ENCODE results near the gene LMNB1.
A peak's percentile ranks its signal among the peaks of the same experiment; 100 is the strongest.
"Not testable (repeated sequence)": the region's sequence is repeated elsewhere in the genome, so short reads cannot be mapped to it uniquely, and the experiment has no call there.

Gene LMNB1

DNA sequence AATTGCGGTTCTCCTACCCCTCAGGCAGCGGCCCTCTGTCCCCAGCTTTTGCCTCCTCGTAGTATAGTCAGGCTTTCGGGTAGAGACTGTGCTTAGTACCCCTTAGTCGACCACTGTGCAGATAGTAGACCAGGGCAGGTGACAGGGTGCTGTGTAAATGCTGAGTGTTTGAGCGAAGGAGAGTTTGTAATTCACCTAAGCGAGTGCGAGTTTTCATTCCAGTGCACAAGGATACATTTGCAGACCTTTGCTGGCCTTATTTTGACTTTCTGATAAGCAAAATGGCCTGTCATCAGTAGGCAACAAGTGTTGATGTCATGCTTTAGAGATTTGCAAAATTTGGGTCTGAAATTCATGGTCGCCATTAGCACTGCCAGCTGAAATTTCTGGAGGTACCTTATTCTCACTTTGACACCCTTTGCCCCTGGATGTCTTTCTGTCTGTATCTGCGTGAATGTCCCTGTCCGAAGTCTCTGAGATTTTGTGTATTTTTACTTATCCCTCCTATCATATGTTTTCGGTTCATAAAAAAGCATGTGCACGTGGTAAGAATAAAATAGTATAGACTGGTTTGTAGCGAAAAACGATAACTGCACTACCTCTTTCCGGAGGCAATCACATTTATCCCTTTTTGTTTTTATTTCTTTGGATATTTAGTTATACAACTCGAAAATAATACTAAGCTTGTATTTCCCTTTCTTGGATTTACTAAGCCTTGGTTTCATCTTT is 1.9 kb downstream of the LMNB1 start:
- no peak for DNase-seq (ENCODE audit: low spot score)

DNA sequence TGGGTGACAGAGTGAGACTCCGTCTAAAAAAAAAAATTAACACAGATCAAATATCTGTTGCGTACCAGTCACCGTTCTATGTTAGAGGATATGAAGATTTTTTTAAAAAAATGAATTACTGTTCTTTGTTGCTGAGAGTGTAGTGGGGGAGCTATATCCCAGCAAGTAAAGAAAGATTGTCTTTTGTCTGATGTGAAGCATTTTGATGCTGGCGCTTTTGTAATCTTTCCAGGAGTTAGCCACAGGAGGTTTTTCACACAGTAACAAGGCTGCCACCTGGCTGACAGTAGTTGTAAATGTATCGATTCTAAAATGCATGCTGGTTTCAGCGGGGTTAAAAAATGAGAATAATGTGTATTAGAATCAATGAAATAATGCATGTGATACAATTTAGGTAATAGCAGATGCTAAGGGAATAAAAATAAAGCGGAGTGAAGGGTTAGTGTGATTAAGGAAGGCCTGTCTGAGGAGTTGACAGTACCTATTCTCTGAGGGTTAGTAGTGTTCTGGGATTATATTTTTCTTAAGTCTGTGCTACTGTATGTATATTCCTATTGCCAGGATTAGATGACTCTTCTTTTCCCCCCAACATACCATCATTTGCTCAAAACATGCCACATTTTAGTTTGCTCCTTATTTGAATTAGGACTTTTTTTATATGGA is 3.4 kb downstream of the LMNB1 start:
- DNase-seq (ENCODE audit: low spot score), result peak; percentile 69

DNA sequence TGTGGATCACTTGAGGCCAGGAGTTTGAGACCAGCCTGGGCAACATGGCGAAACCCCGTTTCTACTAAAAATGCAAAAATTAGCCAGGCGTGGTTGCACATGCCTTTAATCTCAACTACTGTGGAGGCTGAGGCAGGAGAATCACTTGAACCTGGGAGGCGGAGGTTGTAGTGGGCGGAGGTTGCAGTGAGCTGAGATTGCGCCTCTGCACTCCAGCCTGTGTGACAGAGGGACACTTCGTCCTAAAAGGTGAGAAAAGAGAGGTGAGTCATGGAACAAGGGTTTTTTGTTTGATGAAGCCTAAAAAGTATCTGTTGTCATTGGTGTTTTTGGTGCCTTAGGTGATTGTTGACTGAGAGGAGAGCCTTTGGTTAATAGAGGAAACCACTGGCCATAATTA is 11.5 kb downstream of the LMNB1 start:
- DNase-seq (ENCODE audit: low spot score), result not testable (repeated sequence)

DNA sequence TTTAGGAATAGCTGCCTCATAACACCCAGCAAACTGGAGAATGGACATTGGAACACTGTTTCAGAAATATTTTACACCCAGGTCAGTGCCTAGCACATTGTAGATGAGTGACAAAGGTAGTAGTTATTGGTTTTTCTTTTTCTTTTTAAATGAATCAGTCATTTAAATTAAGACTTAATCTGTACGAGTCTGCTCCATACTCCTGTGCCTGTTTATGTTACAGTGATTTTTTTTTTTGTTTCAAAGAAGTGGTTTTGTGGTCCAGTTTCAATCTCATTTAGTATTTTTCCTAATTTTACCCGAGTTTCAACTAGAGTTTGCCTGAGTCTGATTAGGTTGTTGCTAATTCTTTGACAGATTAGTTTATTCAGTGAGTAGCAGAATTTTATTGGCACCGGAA is 16.2 kb downstream of the LMNB1 start:
- no peak for DNase-seq (ENCODE audit: low spot score)

DNA sequence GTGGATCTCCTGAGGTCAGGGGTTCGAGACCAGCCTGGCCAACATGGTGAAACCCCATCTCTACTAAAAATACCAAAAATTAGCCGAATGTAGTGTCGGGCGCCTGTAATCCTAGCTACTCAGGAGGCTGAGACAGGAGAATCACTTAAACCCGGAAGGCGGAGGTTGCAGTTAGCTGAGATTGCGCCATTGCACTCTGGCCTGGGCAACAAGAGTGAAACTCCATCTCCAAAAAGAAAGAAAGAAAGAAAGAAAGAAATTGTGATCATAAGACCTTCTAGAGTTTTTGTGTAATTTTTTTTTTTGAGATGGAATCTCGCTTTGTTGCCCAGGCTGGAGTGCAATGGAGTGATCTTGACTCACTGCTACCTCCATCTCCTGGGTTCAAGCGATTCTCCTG is 16.7 kb downstream of the LMNB1 start:
- DNase-seq (ENCODE audit: low spot score), result not testable (repeated sequence)

DNA sequence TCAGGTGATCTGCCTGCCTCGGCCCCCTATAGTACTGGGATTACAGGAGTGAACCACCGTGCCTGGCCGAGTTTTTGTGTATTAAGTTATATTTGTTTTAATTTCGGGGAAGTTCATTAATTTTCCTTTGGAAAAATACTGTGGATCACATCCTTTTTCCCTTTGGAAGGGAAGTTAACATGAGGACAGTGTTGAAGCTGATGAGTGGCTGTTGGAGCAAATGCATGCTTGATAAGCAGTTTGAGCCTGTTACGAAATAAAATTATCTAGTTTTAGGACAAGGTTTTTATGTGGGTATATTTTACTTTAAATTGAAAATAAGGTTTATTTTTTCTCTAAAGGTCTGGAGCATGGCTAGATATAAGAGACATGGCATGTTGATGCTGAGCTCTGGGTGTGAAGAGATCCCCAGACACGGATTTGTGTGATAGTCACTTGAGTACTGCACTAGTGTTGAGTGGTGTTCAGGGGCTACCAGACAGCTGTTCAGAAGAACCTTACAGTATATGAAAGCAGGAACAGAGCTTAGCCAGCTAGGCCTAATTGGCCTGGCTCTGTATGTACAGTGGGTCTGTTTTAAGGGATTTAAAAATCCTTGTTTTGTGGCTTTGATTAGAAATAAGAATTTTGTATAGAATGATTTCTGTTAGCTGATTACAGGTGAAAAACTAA is 17.4 kb downstream of the LMNB1 start:
- DNase-seq (ENCODE audit: low spot score), result no peak

DNA sequence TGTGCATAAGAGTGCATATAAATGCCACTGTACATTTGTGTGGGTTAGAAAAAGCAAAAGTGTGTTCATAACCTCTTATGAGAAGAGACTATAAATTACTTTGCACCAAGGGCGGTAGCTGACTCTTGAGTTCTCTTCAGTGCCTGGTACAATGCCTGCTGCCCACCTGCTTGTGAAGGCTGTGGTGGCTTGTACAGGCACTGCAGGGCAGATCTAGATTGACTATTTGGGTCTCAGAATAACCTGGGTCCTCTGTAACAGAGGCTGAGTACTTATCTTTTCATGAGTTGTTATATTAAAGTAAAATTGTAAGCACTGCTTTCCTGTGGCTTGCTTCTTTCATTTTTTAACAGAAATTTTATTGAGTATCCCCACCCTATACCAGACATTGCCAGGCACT is 22.8 kb downstream of the LMNB1 start:
- DNase-seq (ENCODE audit: low spot score), result no peak

DNA sequence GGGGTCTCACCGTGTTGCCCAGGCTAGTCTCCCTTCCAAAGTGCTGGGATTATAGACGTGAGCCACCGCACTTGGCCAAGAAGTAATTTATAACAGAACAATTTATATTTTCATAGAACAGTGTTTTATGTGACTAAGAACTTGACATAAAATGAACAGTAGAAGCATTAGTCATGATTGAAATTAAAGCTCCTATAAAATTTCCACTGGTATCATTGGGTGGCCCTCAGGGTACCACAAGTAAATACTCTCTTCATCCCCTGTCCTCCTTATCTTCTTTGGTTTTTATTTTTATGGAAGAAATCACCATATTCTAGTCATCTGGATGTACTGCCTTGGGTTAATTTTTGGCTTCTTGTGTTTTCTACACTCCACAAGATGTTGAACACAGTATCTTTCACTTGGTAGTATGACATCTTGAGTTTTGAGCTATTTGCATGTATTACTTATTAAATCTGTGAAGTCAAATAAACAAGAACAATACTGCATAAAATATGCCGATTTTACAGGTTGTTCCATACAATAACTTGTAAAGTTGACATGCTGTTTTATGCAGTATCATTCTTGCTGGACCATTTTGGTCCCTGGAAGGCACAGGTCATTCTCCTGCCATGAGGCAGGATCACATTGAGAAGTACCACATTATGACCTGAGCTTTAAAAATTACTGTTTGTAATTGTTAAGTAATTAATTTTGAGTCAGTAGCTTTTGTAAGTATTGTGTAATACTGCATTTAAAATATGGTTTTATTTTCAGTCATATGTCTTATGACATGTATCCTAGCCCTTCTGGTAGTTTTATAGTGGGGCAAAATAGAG is 24.4 kb downstream of the LMNB1 start:
- no peak for DNase-seq (ENCODE audit: low spot score)

DNA sequence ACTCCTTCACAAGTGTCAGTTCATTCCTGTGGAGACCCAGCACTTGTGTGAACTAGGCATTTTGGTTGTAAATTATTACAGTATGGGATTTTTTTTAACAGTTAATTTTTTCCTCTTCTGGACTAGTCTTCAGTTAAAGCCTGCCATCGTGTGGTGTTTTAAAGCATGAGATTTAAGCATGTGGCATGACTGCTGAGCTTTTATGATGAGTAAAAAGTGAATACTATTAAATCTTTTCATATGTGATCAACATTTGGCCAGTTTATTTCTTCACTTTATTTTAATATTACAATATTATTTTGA is 25.0 kb downstream of the LMNB1 start:
- no peak for DNase-seq (ENCODE audit: low spot score)

DNA sequence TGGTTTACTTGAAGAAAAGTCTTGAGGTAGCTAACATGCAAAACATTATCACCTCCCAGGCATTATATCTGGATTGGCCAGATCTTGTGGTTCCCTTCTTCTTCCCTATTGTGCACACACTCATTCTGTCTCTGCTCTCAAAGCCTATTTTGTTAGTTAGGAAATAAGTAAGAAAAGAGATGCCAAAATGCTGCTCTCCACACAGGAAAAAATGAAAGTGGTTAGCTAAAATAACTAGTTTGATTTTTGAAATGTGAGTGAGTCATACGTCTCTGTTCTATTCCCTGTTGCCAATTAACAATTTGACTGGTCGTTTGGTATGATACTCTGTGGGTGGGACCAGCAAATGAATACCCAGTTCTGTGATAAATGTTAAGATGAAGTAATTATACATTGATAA is 28.1 kb downstream of the LMNB1 start:
- no peak for DNase-seq (ENCODE audit: low spot score)

DNA sequence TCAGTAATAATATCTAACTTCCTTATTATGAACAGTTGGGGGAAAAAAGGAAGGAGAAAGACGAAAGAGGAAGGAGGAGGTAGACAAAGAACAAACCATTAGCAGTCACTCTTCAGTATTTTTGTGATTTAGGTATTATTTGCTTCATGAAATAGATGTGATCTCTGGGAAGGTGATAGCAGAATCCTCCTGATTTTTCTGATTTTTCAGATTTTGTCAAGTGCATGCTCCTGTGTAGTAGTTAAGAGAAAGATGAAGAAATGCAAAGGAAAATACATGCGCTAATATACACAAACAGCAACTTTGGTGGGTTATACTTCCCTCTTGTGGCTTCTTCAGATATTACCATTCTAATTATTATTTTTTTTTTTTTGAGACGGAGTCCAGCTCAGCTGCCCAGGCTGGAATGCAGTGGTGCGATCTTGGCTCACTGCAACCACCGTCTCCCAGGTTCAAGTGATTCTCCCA is 31.6 kb downstream of the LMNB1 start:
- no peak for DNase-seq (ENCODE audit: low spot score)

DNA sequence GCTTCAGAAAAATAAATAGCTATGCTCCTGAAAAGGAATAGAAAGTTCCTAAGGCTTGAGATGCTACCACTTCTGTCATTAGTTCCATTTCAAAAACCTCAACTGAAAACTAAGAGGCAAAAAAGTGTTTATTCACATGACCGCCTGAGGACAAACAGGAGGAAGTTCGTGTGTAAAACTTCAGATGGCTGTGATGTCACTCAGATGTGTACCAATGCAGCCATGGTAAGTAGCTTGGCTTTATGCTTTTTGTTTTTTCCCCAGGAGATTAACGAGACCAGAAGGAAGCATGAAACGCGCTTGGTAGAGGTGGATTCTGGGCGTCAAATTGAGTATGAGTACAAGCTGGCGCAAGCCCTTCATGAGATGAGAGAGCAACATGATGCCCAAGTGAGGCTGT is 33.0 kb downstream of the LMNB1 start:
- no peak for DNase-seq (ENCODE audit: low spot score)

DNA sequence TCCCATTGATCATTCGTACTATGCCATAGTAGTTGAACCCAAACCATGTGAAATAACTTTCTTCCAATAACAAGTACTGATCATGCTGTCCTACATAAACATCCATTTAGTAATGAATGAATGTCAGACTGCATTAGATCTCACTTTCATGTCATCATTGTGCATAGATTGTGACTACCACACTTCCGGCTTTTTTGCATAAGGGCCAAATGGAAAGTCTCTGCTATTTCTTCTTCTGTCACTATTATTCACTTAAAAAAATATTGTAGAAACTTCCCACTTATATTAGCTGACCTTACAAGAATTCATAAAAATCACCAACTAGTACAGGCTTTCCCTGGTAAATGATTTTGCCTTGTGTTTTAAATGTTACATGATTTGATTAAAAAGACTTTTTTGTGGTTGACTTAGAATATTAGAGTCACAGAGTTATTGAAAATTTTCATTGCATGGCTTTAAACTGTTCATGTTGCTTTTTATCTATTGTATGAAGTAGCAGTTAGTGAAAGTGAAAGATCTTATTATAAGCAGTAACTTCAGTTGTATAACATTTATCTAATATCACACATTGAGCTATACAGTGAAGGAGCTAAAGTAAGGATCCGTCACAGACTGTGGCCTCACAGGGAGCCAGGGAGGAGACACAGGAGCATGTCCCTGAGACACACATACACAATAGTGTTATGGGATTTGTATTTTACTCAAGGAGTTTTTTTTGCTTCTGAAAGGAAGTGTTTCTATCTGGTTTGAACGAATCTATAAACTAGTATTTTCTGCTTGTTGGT is 33.9 kb downstream of the LMNB1 start:
- no peak for DNase-seq (ENCODE audit: low spot score)

DNA sequence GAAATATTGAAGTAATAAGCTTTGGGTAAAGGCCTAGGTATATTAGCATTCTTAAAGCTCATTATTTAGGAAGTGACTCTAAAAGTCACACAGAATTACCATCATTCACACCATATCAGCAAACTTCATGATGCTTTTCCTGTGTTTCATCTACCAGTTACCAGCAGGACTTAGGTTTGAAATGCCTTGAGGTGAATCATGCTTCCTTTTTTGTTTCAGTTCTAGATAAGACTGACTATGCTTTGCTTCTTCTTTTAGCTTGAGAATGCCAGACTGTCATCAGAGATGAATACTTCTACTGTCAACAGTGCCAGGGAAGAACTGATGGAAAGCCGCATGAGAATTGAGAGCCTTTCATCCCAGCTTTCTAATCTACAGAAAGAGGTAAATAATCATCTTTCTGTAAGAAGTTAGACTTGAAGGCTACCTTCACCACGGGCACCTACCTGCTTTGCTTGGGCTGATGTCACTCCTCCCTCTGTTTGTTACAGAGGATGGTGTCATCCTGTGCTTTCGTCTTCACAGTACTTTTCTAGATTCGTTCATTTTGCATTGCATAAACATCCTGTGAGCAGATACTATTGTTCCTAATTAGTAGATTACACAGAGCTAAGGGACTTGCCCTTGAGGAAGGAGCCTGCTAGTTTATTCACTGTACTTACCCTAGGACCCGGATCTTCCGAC is 34.7 kb downstream of the LMNB1 start:
- no peak for DNase-seq (ENCODE audit: low spot score)

DNA sequence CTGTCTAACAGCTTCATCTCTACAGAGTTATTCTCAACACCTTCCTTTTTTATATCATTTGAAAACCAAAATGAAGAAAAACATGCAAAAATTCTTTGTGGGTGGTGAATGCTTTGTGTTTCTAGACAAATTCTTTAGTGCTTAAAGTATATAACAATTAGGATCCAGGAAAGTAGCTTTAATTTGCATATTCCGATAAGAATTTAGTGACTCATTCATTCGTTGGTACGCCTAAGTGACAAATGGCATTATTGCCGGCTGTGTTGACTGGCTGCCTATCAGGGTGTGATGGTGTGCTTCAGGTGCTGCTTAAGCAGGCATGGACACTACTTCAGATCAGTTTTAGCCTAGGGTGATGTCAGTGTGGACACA is 35.2 kb downstream of the LMNB1 start:
- no peak for DNase-seq (ENCODE audit: low spot score)

DNA sequence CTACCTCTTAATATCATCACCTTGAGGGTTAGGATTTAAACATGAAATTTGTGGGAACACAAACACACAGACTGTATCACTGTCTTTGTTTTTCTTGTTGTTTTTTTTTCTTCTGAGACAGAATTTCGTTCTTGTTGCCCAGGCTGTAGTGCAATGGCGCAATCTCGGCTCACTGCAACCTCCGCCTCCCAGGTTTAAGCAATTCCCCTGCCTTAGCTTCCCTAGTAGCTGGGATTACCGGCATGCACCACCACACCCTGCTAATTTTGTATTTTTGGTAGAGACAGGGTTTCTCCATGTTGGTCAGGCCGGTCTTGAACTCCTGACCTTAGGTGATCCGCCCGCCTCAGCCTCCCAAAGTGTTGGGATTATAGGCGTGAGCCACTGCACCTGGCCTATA is 36.9 kb downstream of the LMNB1 start:
- DNase-seq (ENCODE audit: low spot score), result not testable (repeated sequence)

DNA sequence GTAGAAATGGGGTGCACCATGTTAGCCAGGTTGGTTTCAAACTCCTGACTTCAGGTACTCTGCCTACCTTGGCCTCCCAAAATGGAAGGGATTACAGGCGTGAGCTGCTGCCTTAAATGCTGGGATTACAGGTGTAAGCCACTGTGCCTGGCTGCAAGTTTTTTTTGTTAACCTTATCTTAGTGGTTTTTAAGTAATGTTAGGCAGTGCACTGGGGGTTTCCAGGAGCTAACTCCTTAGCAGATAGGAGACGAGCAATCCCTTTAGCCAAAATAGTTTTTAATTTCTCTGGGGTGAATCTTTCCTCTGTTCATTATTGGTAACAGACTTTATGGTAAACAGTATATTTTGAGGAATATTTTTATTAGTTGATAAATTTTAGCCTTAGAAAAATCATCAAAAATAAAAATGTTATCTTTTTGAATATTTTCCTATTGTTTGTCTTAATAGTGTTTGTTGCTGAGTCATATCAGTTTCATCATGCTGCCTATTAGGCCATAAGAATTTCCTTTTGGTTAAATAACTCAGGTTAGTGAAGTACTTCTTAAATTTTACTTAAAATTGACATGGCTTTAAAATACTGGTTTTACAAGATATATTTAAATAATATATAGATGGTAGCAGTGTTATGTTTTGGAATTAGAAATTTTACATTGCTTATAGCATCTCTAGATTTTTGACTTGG is 37.9 kb downstream of the LMNB1 start:
- DNase-seq (ENCODE audit: low spot score), result no peak

DNA sequence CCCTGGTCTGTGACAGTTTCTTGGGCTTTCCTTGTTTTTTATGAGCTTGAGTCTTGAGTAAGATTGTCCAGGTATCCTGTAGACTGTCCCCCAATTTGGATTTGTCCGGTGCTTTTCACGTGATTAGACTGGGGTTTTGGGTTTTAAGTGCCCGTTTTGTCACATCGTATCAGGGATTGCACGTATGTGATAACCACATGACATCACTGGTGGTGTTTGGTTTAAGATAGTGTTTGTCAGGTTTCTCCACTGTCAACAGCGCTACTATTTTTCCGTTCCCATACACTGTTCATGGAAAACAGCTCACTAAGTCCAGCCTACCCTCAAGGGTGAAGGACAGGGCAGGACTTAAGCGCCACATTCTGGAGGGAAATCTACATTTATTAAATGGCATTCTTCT is 39.7 kb downstream of the LMNB1 start:
- no peak for DNase-seq (ENCODE audit: low spot score)

DNA sequence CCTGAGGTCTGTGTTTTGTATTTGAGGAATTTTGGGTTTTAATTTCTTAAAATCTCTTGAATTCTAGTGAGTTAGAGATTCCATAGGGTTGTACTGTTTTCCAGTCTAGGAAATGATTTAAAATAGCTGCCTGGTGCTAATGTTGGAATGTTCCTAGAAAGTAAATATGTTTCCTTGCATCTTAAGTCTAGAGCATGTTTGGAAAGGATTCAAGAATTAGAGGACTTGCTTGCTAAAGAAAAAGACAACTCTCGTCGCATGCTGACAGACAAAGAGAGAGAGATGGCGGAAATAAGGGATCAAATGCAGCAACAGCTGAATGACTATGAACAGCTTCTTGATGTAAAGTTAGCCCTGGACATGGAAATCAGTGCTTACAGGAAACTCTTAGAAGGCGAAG is 41.8 kb downstream of the LMNB1 start:
- no peak for DNase-seq (ENCODE audit: low spot score)

DNA sequence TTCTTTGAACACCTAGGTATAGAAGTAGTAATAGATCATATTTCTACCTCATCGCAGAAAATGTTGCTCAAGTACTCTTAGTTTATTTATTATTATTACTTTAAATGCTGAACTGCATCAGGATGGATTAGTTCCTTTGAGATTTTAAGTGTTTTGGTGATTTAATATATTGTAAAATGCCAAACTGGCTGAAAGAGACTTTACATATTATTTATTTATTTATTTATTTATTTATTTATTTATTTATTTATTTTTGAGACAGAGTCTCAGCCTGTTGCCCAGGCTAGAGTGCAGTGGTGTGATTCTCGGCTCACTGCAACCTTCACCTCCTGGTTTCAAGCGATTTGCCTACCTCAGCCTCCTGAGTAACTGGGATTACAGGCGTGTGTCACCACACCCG is 42.3 kb downstream of the LMNB1 start:
- no peak for DNase-seq (ENCODE audit: low spot score)

All from putamen (tissue), 1 donor.